Measurements from ENCODE around the gene LRRN2. TPM values are rescaled to one million over a fixed set of nuclear protein-coding genes. Genes with fewer than 3 reads are reported as not detected.

The LRRN2 gene
- total and polyA plus RNA-seq, 2 donors (not counting 3 experiments of a cell fraction or from before 2014, with no cell fraction given): not detected

DNA sequence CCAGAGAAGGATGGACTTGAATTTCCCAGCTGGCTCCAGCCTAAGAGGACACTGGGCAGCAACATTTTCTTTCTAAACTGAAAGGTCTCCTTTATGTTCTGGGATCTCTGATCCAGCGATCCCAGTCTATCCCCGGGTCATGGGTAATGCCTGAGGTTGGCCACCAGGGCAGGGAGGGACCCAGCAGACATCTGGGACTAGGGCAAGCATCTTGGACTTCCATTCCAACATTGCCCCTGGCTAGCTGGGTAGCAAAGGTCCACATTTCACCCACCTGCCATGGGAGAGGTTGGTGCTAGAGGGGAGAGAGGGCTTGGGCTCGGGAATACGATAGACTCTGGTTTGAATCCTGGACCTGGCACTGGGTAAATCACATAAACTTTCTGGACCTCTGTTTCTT is 84.6 kb downstream of the LRRN2 start:
- H3K9me1 ChIP-seq (replicated peaks; ENCODE audit: control insufficient read depth, extremely low read depth, insufficient read depth, low read length): no peaks in the 10 kb centered on the region
- DNase-seq (ENCODE audit: low read depth, low spot score) (no peak), FAIRE-seq (no peak)
- H3K27me3 ChIP-seq (ENCODE audit: control insufficient read depth in 2 of 2, insufficient read depth in 2 of 2, low read length in 2 of 2): peaks cover 16 to 27% of the 10 kb centered on the region in 2 experiments
- BruUV-seq (replicated peaks): no TSS peak
- ChIA-PET POLR2A (no interaction called here), CTCF (no interaction called here)
- no peak for TF ChIP-seq GATA2 (IDR thresholded peaks at IDR 0.05; ENCODE audit: insufficient read depth, insufficient read length, low read depth, low read length)
- no peak for TF ChIP-seq POLR2AphosphoS5 (IDR thresholded peaks at IDR 0.05; ENCODE audit: insufficient read depth, low read depth, low read length)
- no peak for TF ChIP-seq EZH2 (IDR thresholded peaks at IDR 0.05; ENCODE audit: borderline replicate concordance, low read depth, low read length, severe bottlenecking)
- TF ChIP-seq FOS (IDR thresholded peaks at IDR 0.05; ENCODE audit: borderline replicate concordance, insufficient read depth, low read length): no peak
- TF ChIP-seq MYC (IDR thresholded peaks at IDR 0.05; ENCODE audit: low read depth, low read length): no peak
- no peak for TF ChIP-seq MAX (IDR thresholded peaks at IDR 0.05; ENCODE audit: insufficient read depth, insufficient read length)
- TF ChIP-seq CTCF (IDR thresholded peaks at IDR 0.05; ENCODE audit: extremely low read depth in 1 of 2, insufficient read depth in 1 of 2, low read depth in 1 of 2, low read length in 2 of 2): peak in 1 of 2 donors; percentile 8
- H3K79me2 ChIP-seq (ENCODE audit: control insufficient read depth, insufficient read depth, low read length): no peaks in the 10 kb centered on the region
- H4K20me1 ChIP-seq (replicated peaks; ENCODE audit: control insufficient read depth, extremely low read depth, insufficient read depth, low read length): no peaks in the 10 kb centered on the region
- no peak overlapping the region for H2AFZ ChIP-seq (ENCODE audit: low read depth, low read length)
- H3K36me3 ChIP-seq (ENCODE audit: control insufficient read depth in 2 of 2, extremely low read depth in 1 of 2, insufficient read depth in 2 of 2, low read length in 2 of 2): no peaks in the 10 kb centered on the region
- dilution Hi-C loops (cut with MboI; ENCODE audit: extremely low pct_ligation_motif_present, low sequenced_read_pairs) (no loop called here), intact Hi-C loops (cut with micrococcal nuclease) (no loop called here)
- H3K4me1 ChIP-seq (ENCODE audit: control insufficient read depth, extremely low read depth, insufficient read depth, low read length): no peaks in the 10 kb centered on the region
- H3K27ac ChIP-seq (ENCODE audit: insufficient read depth, low read depth, low read length): no peak overlapping the region
- H3K4me3 ChIP-seq (replicated peaks in 1 of 3; ENCODE audit: insufficient read depth in 1 of 3, low read depth in 1 of 3, low read length in 3 of 3): no peak overlapping the region
- H3K4me2 ChIP-seq (ENCODE audit: insufficient read depth, low read length): no peak overlapping the region
- no peak overlapping the region for H3K9ac ChIP-seq (replicated peaks; ENCODE audit: extremely low read depth, insufficient read depth, low read length)
- no peaks in the 10 kb centered on the region for H3K9me3 ChIP-seq (replicated peaks; ENCODE audit: control insufficient read depth, insufficient read depth, low read length)
